IMR-90 (cell line): ENCODE data around the gene OVOL1. TPM values are rescaled to one million over a fixed set of nuclear protein-coding genes. Genes with fewer than 3 reads are reported as not detected.
A peak's percentile ranks its signal among the peaks of the same experiment; 100 is the strongest.

Experiments used
- ATAC-seq: fragments of 200-7000 bp; cut with Tn5 transposase; 2 replicates; pipeline ENCODE4 v1.9.1; 2020; ENCODE audit warnings: low read depth, mild to moderate bottlenecking, moderate library complexity
- BruUV-seq: library from RNA; stranded (reverse); fragments of 400-500 nt; replicated peaks from 2 replicates; lab custom pipeline; 2021; lab: Mats Ljungman, UMichigan
- CTCF ChIA-PET: fragments of 300-600 bp; formaldehyde crosslinking; extraction: SDS; loops from one replicate; lab custom pipeline; 2021; ENCODE audit warnings: antibody characterized with exemption; lab: Yijun Ruan, JAX
- POLR2A ChIA-PET: fragments of 300-600 bp; sonication (Branson Sonifier 250); formaldehyde crosslinking; loops from one replicate; lab custom pipeline; 2022; ENCODE audit warnings: antibody characterized with exemption; ENCODE audit not compliant: unreplicated experiment; lab: Charles Lee
- DNase-seq: peaks from one replicate; pipeline ENCODE4 v3.0.0; 2013
- H2AFZ ChIP-seq: replicated peaks from 2 replicates; pipeline ENCODE3; 2013; ENCODE audit warnings: low read length, mild to moderate bottlenecking; ENCODE audit not compliant: poor library complexity
- H2AK5ac ChIP-seq: 2 replicates; pipeline ENCODE4 v1.6.1; 2013; ENCODE audit warnings: low read depth, low read length, inconsistent platforms
- H2AK9ac ChIP-seq: replicated peaks from 2 replicates; pipeline ENCODE3; 2013; ENCODE audit warnings: mild to moderate bottlenecking, low read depth, low read length, moderate library complexity; ENCODE audit not compliant: poor library complexity
- H2BK120ac ChIP-seq: 2 replicates; pipeline ENCODE4 v1.6.1; 2013; ENCODE audit warnings: low read depth, low read length, inconsistent platforms
- H2BK15ac ChIP-seq: 3 replicates; pipeline ENCODE4 v1.6.1; 2013; ENCODE audit warnings: low read depth, low read length, inconsistent platforms
- H2BK20ac ChIP-seq: 2 replicates; pipeline ENCODE4 v1.6.1; 2013; ENCODE audit warnings: low read depth, mild to moderate bottlenecking, inconsistent platforms, low read length, moderate library complexity
- H2BK5ac ChIP-seq: 2 replicates; pipeline ENCODE4 v1.6.1; 2013; ENCODE audit warnings: mild to moderate bottlenecking, low read depth, low read length, inconsistent platforms; ENCODE audit not compliant: poor library complexity, severe bottlenecking
- H3K14ac ChIP-seq: replicated peaks from 2 replicates; pipeline ENCODE4 v1.6.1; 2013; ENCODE audit warnings: low read depth, low read length, inconsistent platforms
- H3K18ac ChIP-seq: 2 replicates; pipeline ENCODE4 v1.6.1; 2013; ENCODE audit warnings: low read depth, low read length, control low read depth
- H3K23ac ChIP-seq: 2 replicates; pipeline ENCODE4 v1.6.1; 2013; ENCODE audit warnings: low read depth, low read length, inconsistent platforms
- H3K27ac ChIP-seq: 2 replicates; pipeline ENCODE4 v1.5.1; 2013; ENCODE audit warnings: mild to moderate bottlenecking, control low read depth, low read length; ENCODE audit not compliant: insufficient read depth
- H3K27me3 ChIP-seq: 2 replicates; pipeline ENCODE4 v1.6.1; 2013; ENCODE audit warnings: low read length; ENCODE audit not compliant: control insufficient read depth, insufficient read depth
- H3K36me3 ChIP-seq: 2 replicates; pipeline ENCODE4 v1.6.1; 2013; ENCODE audit warnings: low read length, mixed read lengths; ENCODE audit not compliant: control insufficient read depth, insufficient read depth
- H3K4ac ChIP-seq: 2 replicates; pipeline ENCODE4 v1.6.1; 2013; ENCODE audit warnings: low read depth, low read length, inconsistent platforms
- H3K4me1 ChIP-seq: 2 replicates; pipeline ENCODE4 v1.6.1; 2013; ENCODE audit warnings: low read length, mixed read lengths; ENCODE audit not compliant: control insufficient read depth, insufficient read depth
- H3K4me2 ChIP-seq: 2 replicates; pipeline ENCODE4 v1.6.1; 2013; ENCODE audit warnings: low read depth, mild to moderate bottlenecking, control low read depth, low read length, moderate library complexity
- H3K4me3 ChIP-seq: 2 replicates; pipeline ENCODE4 v1.5.1; 2013; ENCODE audit warnings: low read depth, mild to moderate bottlenecking, control low read depth, low read length, moderate library complexity; ENCODE audit not compliant: insufficient read depth
- H3K56ac ChIP-seq: 2 replicates; pipeline ENCODE4 v1.6.1; 2013; ENCODE audit warnings: low read length, inconsistent platforms; ENCODE audit not compliant: insufficient read depth; ENCODE audit errors: extremely low read depth
- H3K79me1 ChIP-seq, 2 experiments: 2 replicates each; pipeline ENCODE4 v1.6.1; 2013; ENCODE audit warnings: low read length in 2 of 2, inconsistent platforms in 1 of 2, low read depth in 1 of 2
- H3K9ac ChIP-seq: 2 replicates; pipeline ENCODE4 v1.6.1; 2013; ENCODE audit warnings: low read depth, low read length, control low read depth
- H3K9me1 ChIP-seq: 2 replicates; pipeline ENCODE4 v1.6.1; 2013; ENCODE audit warnings: low read length, inconsistent platforms; ENCODE audit not compliant: insufficient read depth
- H3K9me3 ChIP-seq: 2 replicates; pipeline ENCODE4 v1.6.1; 2013; ENCODE audit warnings: low read length; ENCODE audit not compliant: control insufficient read depth, insufficient read depth
- H4K20me1 ChIP-seq: 2 replicates; pipeline ENCODE4 v1.6.1; 2013; ENCODE audit warnings: low read length, inconsistent platforms; ENCODE audit not compliant: insufficient read depth
- H4K5ac ChIP-seq: 2 replicates; pipeline ENCODE4 v1.6.1; 2013; ENCODE audit warnings: mild to moderate bottlenecking, low read depth, low read length, control low read depth
- H4K8ac ChIP-seq, 2 experiments: 2 replicates each; pipeline ENCODE4 v1.6.1; 2013; ENCODE audit warnings: low read depth in 2 of 2, low read length in 2 of 2, control low read depth in 1 of 2, inconsistent platforms in 1 of 2
- H4K91ac ChIP-seq: 2 replicates; pipeline ENCODE4 v1.6.1; 2013; ENCODE audit warnings: low read depth, low read length, inconsistent platforms; ENCODE audit not compliant: insufficient read depth
- BHLHE40 ChIP-seq: fragments of 150-350 bp; IDR thresholded peaks from 2 replicates; pipeline ENCODE4 v1.6.1; 2016; ENCODE audit warnings: mild to moderate bottlenecking, low read depth, low read length
- CEBPB ChIP-seq: IDR thresholded peaks from 2 replicates; pipeline ENCODE4 v1.6.1; 2012; ENCODE audit warnings: low read depth, low read length, improper control_type of control experiment
- MAFK ChIP-seq: IDR thresholded peaks from 2 replicates; pipeline ENCODE4 v1.6.1; 2012; ENCODE audit warnings: low read depth, low read length, improper control_type of control experiment
- MAZ ChIP-seq: IDR thresholded peaks from 2 replicates; pipeline ENCODE4 v1.6.1; 2012; ENCODE audit warnings: low read depth, mild to moderate bottlenecking, low read length, improper control_type of control experiment, moderate library complexity, borderline replicate concordance
- MXI1 ChIP-seq: IDR thresholded peaks from 2 replicates; pipeline ENCODE4 v1.6.1; 2012; ENCODE audit warnings: low read depth, mild to moderate bottlenecking, low read length, moderate library complexity, borderline replicate concordance
- NFE2L2 ChIP-seq: fragments of 150-350 bp; IDR thresholded peaks from 2 replicates; pipeline ENCODE4 v1.6.1; 2016; ENCODE audit warnings: low read depth, mild to moderate bottlenecking, low read length
- POLR2A ChIP-seq: IDR thresholded peaks from 2 replicates; pipeline ENCODE4 v1.6.1; 2012; ENCODE audit warnings: mild to moderate bottlenecking, low read depth, low read length
- RAD21 ChIP-seq: IDR thresholded peaks from 2 replicates; pipeline ENCODE4 v1.6.1; 2012; ENCODE audit warnings: low read length, improper control_type of control experiment
- RCOR1 ChIP-seq: IDR thresholded peaks from 2 replicates; pipeline ENCODE4 v1.6.1; 2012; ENCODE audit warnings: mild to moderate bottlenecking, low read length, improper control_type of control experiment; ENCODE audit not compliant: insufficient replicate concordance
- RFX5 ChIP-seq: IDR thresholded peaks from 2 replicates; pipeline ENCODE4 v1.8.0; 2012; ENCODE audit warnings: low read depth, mild to moderate bottlenecking, low read length, moderate library complexity
- SMC3 ChIP-seq: fragments of 150-350 bp; IDR thresholded peaks from 2 replicates; pipeline ENCODE4 v1.6.1; 2016; ENCODE audit warnings: low read depth, mild to moderate bottlenecking, antibody characterized with exemption, low read length, moderate library complexity
- USF2 ChIP-seq: fragments of 150-350 bp; IDR thresholded peaks from 2 replicates; pipeline ENCODE4 v1.6.1; 2017; ENCODE audit warnings: mild to moderate bottlenecking, antibody characterized with exemption, low read length, low read depth
- WGBS, 2 experiments: methylation state at CpG; one replicate each; pipeline versions ENCODE4 v1.1.5 to v1.1.7; 2013; ENCODE audit warnings: missing lambda C conversion rate in 2 of 2; ENCODE audit not compliant: insufficient read length in 1 of 2; ENCODE audit errors: extremely low coverage in 2 of 2; 5-methylcytosine and 5-hydroxymethylcytosine counted together
- dilution Hi-C: fragments of 300-500 bp; cut with HindIII; formaldehyde crosslinking; loops from one replicate; pipeline ENCODE4 v1.14.3; 2018; ENCODE audit warnings: low sequenced_read_pairs; ENCODE audit not compliant: unreplicated experiment
- in situ Hi-C: fragments of 300-500 bp; cut with MboI; formaldehyde crosslinking; loops from 3 replicates; pipeline ENCODE4 v1.14.3; 2019; ENCODE audit warnings: low sequenced_read_pairs, inconsistent platforms, mixed read lengths
- intact Hi-C: fragments of 100-400 bp; cut with micrococcal nuclease; formaldehyde crosslinking; loops from 2 replicates; pipeline ENCODE4 v1.10.0; 2022
- polyA plus RNA-seq, 3 experiments: library from polyadenylated mRNA; depleted of rRNA; stranded (reverse); fragments of >200 nt; gene quantifications; 2 replicates each; pipeline ENCODE4 v1.2.3, GENCODE V29; 2012; ENCODE audit warnings: low replicate concordance in 1 of 3
- total RNA-seq: library from RNA; depleted of rRNA; stranded (reverse); fragments of >200 nt; gene quantifications from 2 replicates; pipeline ENCODE4 v1.2.3, GENCODE V29; 2012

Gene OVOL1
- total and polyA plus RNA-seq, 2 of the 4 experiments (the other 2 are of a cell fraction): not detected

GRCh38 chr11:65779919-65780769, 6.7 kb upstream of the OVOL1 start (continued):
- TF ChIP-seq USF2: no peak
- TF ChIP-seq MAFK: no peak

GRCh38 chr11:65780770-65781151, 6.1 kb upstream of the OVOL1 start, which contains the start of gene AP5B1:
TSS of gene AP5B1 (minus strand) at chr11:65780976. CDS start at chr11:65780591, 385 bp downstream.
- POLR2A ChIA-PET: no interaction called here
- dilution Hi-C loops: no loop called here
- Histone ChIP-seq H3K4me3 (peak within 1 kb of the TSS; percentile 80), H2BK120ac (no peak within 1 kb of the TSS), H3K36me3 (peaks cover 21% of the 10 kb centered on the region; the same call in 1 of the 2 replicates), H4K91ac (peak within 1 kb of the TSS; percentile 30), H3K27ac (peak within 1 kb of the TSS; percentile 64), H4K20me1 (peaks cover 20% of the 10 kb centered on the region), H2AFZ (peak within 1 kb of the TSS; percentile 94), H3K27me3 (peaks cover 26% of the 10 kb centered on the region), H3K79me1 (peaks cover 21 to 36% of the 10 kb centered on the region in 2 experiments; a peak in 3 of 4 replicates), H3K9ac (peak within 1 kb of the TSS; percentile 87), H3K23ac (peak within 1 kb of the TSS; percentile 19), H3K56ac (peak within 1 kb of the TSS; percentile 36), H2BK5ac (peak within 1 kb of the TSS; percentile 27), H4K5ac (peak within 1 kb of the TSS; percentile 31; the same call in 1 of the 2 replicates), H3K4ac (peak within 1 kb of the TSS; percentile 70), H3K18ac (peak within 1 kb of the TSS; percentile 10; the same call in 1 of the 2 replicates), H4K8ac (peak within 1 kb of the TSS; percentile 84 to 99), H3K9me3 (no peaks in the 10 kb centered on the region), H3K14ac (peak within 1 kb of the TSS; percentile 77), H3K9me1 (peaks cover 7% of the 10 kb centered on the region), H2BK20ac (no peak within 1 kb of the TSS), H2BK15ac (no peak within 1 kb of the TSS), H3K4me1 (peaks cover 3% of the 10 kb centered on the region; the same call in 1 of the 2 replicates), H2AK9ac (peak within 1 kb of the TSS; percentile 21), H2AK5ac (peak within 1 kb of the TSS; percentile 96), H3K4me2 (peak within 1 kb of the TSS; percentile 69)
- BruUV-seq: no TSS peak
- CTCF ChIA-PET: interaction anchor here (0.7 to 1.3 kb wide), 4 partner anchors 11 to 69 kb away, joined by 3 to 10 read pairs (median 4); partner anchors contain the start of gene KAT5
- in situ Hi-C loops: no loop called here
- ATAC-seq (peak; percentile 76), DNase-seq (peak; percentile 41)
- intact Hi-C loops: loop anchor here (1.0 to 5.0 kb wide), 3 partner anchors 38 to 207 kb away; partner anchors contain the start of gene KAT5
- WGBS, 2 experiments: 2% methylated on average over 12 of the region's 59 CpGs; no CpG with 5 or more reads in 1 of the 2 experiments
- TF ChIP-seq CEBPB (no peak), RAD21 (no peak), SMC3 (no peak), RFX5 (no peak), USF2 (no peak), BHLHE40 (no peak), MAZ (peak; percentile 45), RCOR1 (no peak), MXI1 (no peak), POLR2A (peak; percentile 62; the same call in 1 of the 2 replicates), NFE2L2 (no peak), MAFK (no peak)
